Left lung (tissue), 10 donors: ENCODE data around the gene C3orf18. TPM values are rescaled to one million over a fixed set of nuclear protein-coding genes. Genes with fewer than 3 reads are reported as not detected.

Source experiments
- ATAC-seq: fragments of 200-7000 bp; cut with Tn5 transposase; one replicate; pipeline ENCODE4 v1.9.1; 2020; ENCODE audit warnings: moderate library complexity
- DNase-seq, 4 donors: peaks; one replicate each; pipeline ENCODE4 v3.0.0-alpha.2; 2013 to 2020
- H3K27ac ChIP-seq, 2 donors: fragments of 200-600 bp; sonication (generic) in 1 of 2; one replicate each; pipeline versions ENCODE4 v1.5.0 to v1.8.0; 2020 to 2021
- H3K27me3 ChIP-seq, 2 donors: fragments of 200-600 bp; sonication (generic) in 1 of 2; one replicate each; pipeline versions ENCODE4 v1.5.0 to v1.8.0; 2020 to 2021
- H3K36me3 ChIP-seq, 2 donors: fragments of 200-600 bp; sonication (generic) in 1 of 2; one replicate each; pipeline versions ENCODE4 v1.5.0 to v1.8.0; 2020 to 2021
- H3K4me1 ChIP-seq, 2 donors: fragments of 200-600 bp; one replicate each; pipeline ENCODE4 v1.8.0; 2021
- H3K4me3 ChIP-seq, 2 donors: fragments of 200-600 bp; sonication (generic) in 1 of 2; one replicate each; pipeline versions ENCODE4 v1.5.0 to v1.8.0; 2020 to 2021; ENCODE audit warnings: mild to moderate bottlenecking in 1 of 2
- H3K9me3 ChIP-seq, 2 donors: fragments of 200-600 bp; sonication (generic) in 1 of 2; one replicate each; pipeline versions ENCODE4 v1.5.0 to v1.8.0; 2020 to 2021
- CTCF ChIP-seq, 2 donors: fragments of 200-600 bp; sonication (generic) in 1 of 2; IDR thresholded peaks; one replicate each; pipeline versions ENCODE4 v1.5.0 to v1.8.0; 2021; ENCODE audit warnings: antibody characterized with exemption in 2 of 2
- intact Hi-C, 2 donors: fragments of 100-400 bp; cut with DNase I; formaldehyde crosslinking; loops; one replicate each; pipeline versions ENCODE4 v1.11.2 to v1.14.2; 2022
- polyA plus RNA-seq, 6 donors: library from polyadenylated mRNA; unstranded; fragments of 120-200 nt; gene quantifications; one replicate each; pipeline ENCODE4 v1.2.1, GENCODE V29; 2013; ENCODE audit not compliant: insufficient read length in 6 of 6
- total RNA-seq, 2 donors: library from RNA; stranded (reverse); fragmentation: NEBNext Ultra II Directional; extraction: Animal tissue kit (Norgen Biotek cat#: 25700); gene quantifications; one replicate each; pipeline ENCODE4 v1.2.1, GENCODE V29; 2021
- donor health status: DM: no; HTN: yes; CAD: no.
- donor health status: DM: no; HTN: no; CAD: no.

Gene C3orf18
- total and polyA plus RNA-seq, 8 donors, result 6.2 to 24.5 (median 21.4) TPM

- no peak for TF ChIP-seq CTCF (IDR thresholded peaks at IDR 0.05)
- DNase-seq, result no peak
These were observed 42.2 kb downstream of the C3orf18 start for GRCh38 chr3:50525191-50525910.

GRCh38 chr3:50524746-50525145 lies 42.8 kb downstream of the C3orf18 start:
- H3K36me3 ChIP-seq, result no peaks in the 10 kb centered on the region
- H3K27ac ChIP-seq, result no peak overlapping the region
- DNase-seq (no peak), ATAC-seq (no peak)
- H3K9me3 ChIP-seq, result no peaks in the 10 kb centered on the region
- intact Hi-C loops, result no loop called here
- H3K4me3 ChIP-seq, result no peak overlapping the region
- TF ChIP-seq CTCF (IDR thresholded peaks at IDR 0.05), result no peak
- no peaks in the 10 kb centered on the region for H3K4me1 ChIP-seq
- peaks cover 0 to 6% of the 10 kb centered on the region in 2 donors for H3K27me3 ChIP-seq

More at GRCh38 chr3:50525191-50525910, 42.2 kb downstream of the C3orf18 start:
- Histone ChIP-seq H3K4me3 (no peak overlapping the region), H3K36me3 (no peaks in the 10 kb centered on the region), H3K27me3 (peaks cover 0 to 12% of the 10 kb centered on the region in 2 donors), H3K9me3 (no peaks in the 10 kb centered on the region), H3K27ac (no peak overlapping the region), H3K4me1 (no peaks in the 10 kb centered on the region)
- intact Hi-C loops, result no loop called here
- no peak for ATAC-seq

GRCh38 chr3:50523279-50523811 lies 44.2 kb downstream of the C3orf18 start:
- H3K4me3 ChIP-seq, result no peak overlapping the region
- TF ChIP-seq CTCF (IDR thresholded peaks at IDR 0.05), result no peak
- no peak for DNase-seq
- intact Hi-C loops, result no loop called here
- ATAC-seq, result no peak
- H3K27me3 ChIP-seq, result no peaks in the 10 kb centered on the region
- no peaks in the 10 kb centered on the region for H3K36me3 ChIP-seq
- no peak overlapping the region for H3K27ac ChIP-seq
- no peaks in the 10 kb centered on the region for H3K4me1 ChIP-seq
- no peaks in the 10 kb centered on the region for H3K9me3 ChIP-seq

- TF ChIP-seq CTCF (IDR thresholded peaks at IDR 0.05), result no peak
- Histone ChIP-seq H3K4me1 (peaks cover 0 to under 1% of the 10 kb centered on the region in 2 donors), H3K4me3 (no peak overlapping the region), H3K27ac (no peak overlapping the region), H3K36me3 (no peaks in the 10 kb centered on the region), H3K9me3 (no peaks in the 10 kb centered on the region), H3K27me3 (no peaks in the 10 kb centered on the region)
- DNase-seq (no peak), ATAC-seq (no peak)
- intact Hi-C loops, result no loop called here
These were observed 46.0 kb downstream of the C3orf18 start for GRCh38 chr3:50521572-50521971.

GRCh38 chr3:50520849-50521248 lies 46.7 kb downstream of the C3orf18 start:
- ATAC-seq (no peak), DNase-seq (no peak)
- no peak overlapping the region for H3K4me3 ChIP-seq
- no peaks in the 10 kb centered on the region for H3K36me3 ChIP-seq
- intact Hi-C loops, result no loop called here
- H3K4me1 ChIP-seq, result peaks cover 7% of the 10 kb centered on the region in 2 donors
- TF ChIP-seq CTCF (IDR thresholded peaks at IDR 0.05), result no peak
- H3K9me3 ChIP-seq, result no peaks in the 10 kb centered on the region
- H3K27ac ChIP-seq, result no peak overlapping the region
- no peaks in the 10 kb centered on the region for H3K27me3 ChIP-seq
